Gastroesophageal sphincter (tissue), 4 donors: ENCODE results near the gene C1orf174. TPM values are rescaled to one million over a fixed set of nuclear protein-coding genes. Genes with fewer than 3 reads are reported as not detected.

ENCODE experiments used
- ATAC-seq: fragments of 150-250 bp; one replicate; pipeline ENCODE4 v1.9.1; 2016; ENCODE audit warnings: mild to moderate bottlenecking, moderate library complexity
- H3K27ac ChIP-seq, 4 donors: fragments of 200-600 bp; sonication (generic) in 3 of 4; 1 replicate in 3 of 4; 2 replicates in 1 of 4; pipeline ENCODE4 v1.5.1; 2016 to 2019
- H3K27me3 ChIP-seq: fragments of 200-600 bp; sonication (generic); one replicate; pipeline ENCODE4 v1.5.1; 2019
- H3K36me3 ChIP-seq, 2 donors: fragments of 200-600 bp; sonication (generic); one replicate each; pipeline ENCODE4 v1.5.1; 2019; ENCODE audit warnings: control low read depth in 1 of 2
- H3K4me1 ChIP-seq, 3 donors: fragments of 200-600 bp; sonication (generic); 1 replicate in 2 of 3; 2 replicates in 1 of 3; pipeline ENCODE4 v1.5.1; 2016 to 2019; ENCODE audit warnings: control low read depth in 2 of 3
- H3K4me3 ChIP-seq, 2 donors: fragments of 200-600 bp; sonication (generic); one replicate each; pipeline ENCODE4 v1.5.1; 2019; ENCODE audit warnings: mild to moderate bottlenecking in 1 of 2, moderate library complexity in 1 of 2
- H3K9me3 ChIP-seq, 3 donors: fragments of 200-600 bp; sonication (generic); one replicate each; pipeline ENCODE4 v1.5.1; 2017 to 2019; ENCODE audit warnings: control low read depth in 2 of 3
- CTCF ChIP-seq, 4 experiments: fragments of 200-600 bp in 2 of 4; fragments of 450-650 bp in 2 of 4; sonication (generic) in 1 of 4; IDR thresholded peaks; one replicate each; pipeline ENCODE4 v1.5.1; 2017 to 2019; ENCODE audit warnings: antibody characterized with exemption in 4 of 4, mild to moderate bottlenecking in 2 of 4, moderate library complexity in 2 of 4
- EP300 ChIP-seq: sonication (generic); formaldehyde crosslinking; IDR thresholded peaks from one replicate; pipeline ENCODE4 v1.6.1; 2017; ENCODE audit warnings: antibody characterized with exemption, mild to moderate bottlenecking
- POLR2A ChIP-seq, 2 donors: fragments of 450-650 bp; IDR thresholded peaks; one replicate each; pipeline ENCODE4 v1.6.1; 2017; ENCODE audit warnings: antibody characterized with exemption in 2 of 2, mild to moderate bottlenecking in 2 of 2, moderate library complexity in 1 of 2
- POLR2AphosphoS5 ChIP-seq: sonication (generic); formaldehyde crosslinking; IDR thresholded peaks from one replicate; pipeline ENCODE4 v1.6.1; 2017; ENCODE audit warnings: antibody characterized with exemption
- WGBS, 2 donors: methylation state at CpG; one replicate each; pipeline ENCODE4 v1.1.5; 2018; ENCODE audit warnings: low coverage in 1 of 2; 5-methylcytosine and 5-hydroxymethylcytosine counted together
- total RNA-seq, 4 donors: library from RNA; depleted of rRNA; stranded (reverse); fragments of >200 nt; gene quantifications; one replicate each; pipeline ENCODE4 v1.1.0, GENCODE V29; 2016

The C1orf174 gene
- total RNA-seq, 4 donors from 2014 or later = 16.4 to 35.3 (median 26.7) TPM

- Histone ChIP-seq H3K4me1 (peaks cover 0 to 41% (median 5%) of the 10 kb centered on the region in 3 donors), H3K27ac (peak overlapping the region in 3 of 4 donors; percentile 42 to 61 (median 57)), H3K36me3 (peaks cover 0 to 39% of the 10 kb centered on the region in 2 donors), H3K27me3 (no peaks in the 10 kb centered on the region), H3K4me3 (no peak overlapping the region), H3K9me3 (peaks cover 0 to 7% (median 0%) of the 10 kb centered on the region in 3 donors)
- ATAC-seq = no peak
- TF ChIP-seq EP300 (no peak), POLR2AphosphoS5 (no peak), CTCF (IDR thresholded peaks at IDR 0.05) (no peak), POLR2A (IDR thresholded peaks at IDR 0.05) (no peak)
- WGBS, 2 donors = 50 to 66% methylated on average over 7 to 8 of the region's 14 CpGs
Observed at GRCh38 chr1:3892748-3893147, 7.3 kb downstream of the C1orf174 start.

GRCh38 chr1:3891329-3891865 is 8.7 kb downstream of the C1orf174 start:
- Histone ChIP-seq H3K27ac (peak overlapping the region in 1 of 4 donors; percentile 14), H3K27me3 (no peaks in the 10 kb centered on the region), H3K4me3 (no peak overlapping the region), H3K4me1 (peaks cover 0 to 40% (median 5%) of the 10 kb centered on the region in 3 donors), H3K36me3 (peaks cover 0 to 53% of the 10 kb centered on the region in 2 donors), H3K9me3 (no peaks in the 10 kb centered on the region)
- no peak for TF ChIP-seq POLR2AphosphoS5
- TF ChIP-seq CTCF (IDR thresholded peaks at IDR 0.05) = no peak
- no peak for ATAC-seq
- WGBS, 2 donors = 78 to 92% methylated on average over 5 to 6 of the region's 17 CpGs

GRCh38 chr1:3890389-3891328 is 9.4 kb downstream of the C1orf174 start:
- WGBS, 2 donors = 76% methylated on average over 9 to 10 of the region's 26 CpGs
- H3K27ac ChIP-seq = no peak overlapping the region
- peaks cover 0 to 33% (median 5%) of the 10 kb centered on the region in 3 donors for H3K4me1 ChIP-seq
- TF ChIP-seq CTCF (IDR thresholded peaks at IDR 0.05) = no peak
- TF ChIP-seq POLR2A (IDR thresholded peaks at IDR 0.05) = no peak
- TF ChIP-seq EP300 = no peak
- no peak for TF ChIP-seq POLR2AphosphoS5
- H3K4me3 ChIP-seq = no peak overlapping the region
- ATAC-seq = no peak
- H3K27me3 ChIP-seq = no peaks in the 10 kb centered on the region
- H3K9me3 ChIP-seq = no peaks in the 10 kb centered on the region
- peaks cover 0 to 60% of the 10 kb centered on the region in 2 donors for H3K36me3 ChIP-seq

GRCh38 chr1:3889936-3890335 is 10.1 kb downstream of the C1orf174 start:
- ATAC-seq = no peak
- Histone ChIP-seq H3K27me3 (no peaks in the 10 kb centered on the region), H3K27ac (no peak overlapping the region), H3K4me1 (peaks cover 0 to 26% (median 0%) of the 10 kb centered on the region in 3 donors), H3K36me3 (peaks cover 0 to 67% of the 10 kb centered on the region in 2 donors), H3K9me3 (no peaks in the 10 kb centered on the region), H3K4me3 (no peak overlapping the region)
- 82 to 88% methylated on average over 11 of the region's 14 CpGs for WGBS, 2 donors
- TF ChIP-seq CTCF (IDR thresholded peaks at IDR 0.05) (no peak), EP300 (no peak), POLR2AphosphoS5 (no peak), POLR2A (IDR thresholded peaks at IDR 0.05) (no peak)
